Osteocyte (in vitro differentiated cells): ENCODE results near the gene NFIA. TPM values are rescaled to one million over a fixed set of nuclear protein-coding genes. Genes with fewer than 3 reads are reported as not detected.

Experiments used
- DNase-seq: peaks from one replicate; pipeline ENCODE4 v3.0.0; 2021; ENCODE audit warnings: mixed read lengths; ENCODE audit not compliant: unreplicated experiment; ENCODE audit errors: extremely low spot score
- H3K27ac Mint-ChIP-seq: one replicate; pipeline ENCODE4 v1.8.0; 2021; ENCODE audit warnings: mild to moderate bottlenecking, mixed read lengths; ENCODE audit not compliant: unreplicated experiment
- H3K27me3 Mint-ChIP-seq: one replicate; pipeline ENCODE4 v1.8.0; 2021; ENCODE audit warnings: mixed read lengths; ENCODE audit not compliant: unreplicated experiment
- H3K36me3 Mint-ChIP-seq: one replicate; pipeline ENCODE4 v1.8.0; 2021; ENCODE audit warnings: mixed read lengths; ENCODE audit not compliant: unreplicated experiment
- H3K4me1 Mint-ChIP-seq: one replicate; pipeline ENCODE4 v1.8.0; 2021; ENCODE audit warnings: mixed read lengths; ENCODE audit not compliant: unreplicated experiment
- H3K4me3 Mint-ChIP-seq: one replicate; pipeline ENCODE4 v1.8.0; 2021; ENCODE audit warnings: mild to moderate bottlenecking, moderate library complexity, mixed read lengths; ENCODE audit not compliant: unreplicated experiment
- H3K9me3 Mint-ChIP-seq: one replicate; pipeline ENCODE4 v1.8.0; 2021; ENCODE audit warnings: mixed read lengths; ENCODE audit not compliant: unreplicated experiment
- CTCF ChIP-seq: fragments of 200-600 bp; sonication (generic); IDR thresholded peaks from 2 replicates; pipeline ENCODE4 v1.5.0; 2021; ENCODE audit warnings: antibody characterized with exemption, mild to moderate bottlenecking, moderate library complexity
- total RNA-seq: library from RNA; stranded (reverse); gene quantifications from 2 replicates; pipeline ENCODE4 v1.2.1, GENCODE V29; 2021

NFIA gene
- total RNA-seq, 1 donor from 2014 or later = 46.7 TPM

DNA sequence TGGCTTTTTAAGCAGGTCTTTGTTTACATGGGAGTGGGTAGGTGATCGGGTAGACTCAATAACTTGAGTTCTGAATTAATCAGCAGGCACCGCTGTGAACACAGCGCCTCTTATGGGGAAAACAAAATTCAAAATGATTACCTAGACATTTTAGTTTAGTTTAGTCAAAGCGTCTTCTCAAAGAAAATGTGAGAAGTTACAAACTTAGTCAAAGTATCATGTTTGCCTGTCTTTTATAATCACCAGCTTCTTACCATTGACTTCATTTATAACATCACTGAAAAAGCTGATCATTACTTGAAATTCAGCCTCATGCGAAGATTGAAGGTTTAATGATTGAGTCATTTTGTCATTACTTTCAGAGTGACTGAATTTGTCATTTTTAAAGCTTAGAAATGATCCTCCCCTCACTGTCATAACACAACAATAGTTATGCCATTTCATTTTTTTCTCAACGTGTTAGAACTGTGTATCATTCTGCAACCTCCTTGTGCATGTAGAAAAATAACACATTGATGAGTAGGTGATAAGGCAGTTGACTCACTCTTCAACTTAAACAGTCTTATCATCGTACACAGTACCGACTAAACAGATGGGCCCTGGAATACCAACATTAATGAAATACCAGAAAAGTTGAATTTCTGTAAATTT lies 188.5 kb downstream of the NFIA start:
- DNase-seq = no peak

GRCh38 chr1:61271412-61271789 lies 189.0 kb downstream of the NFIA start:
- DNase-seq = no peak
- no peaks in the 10 kb centered on the region for H3K36me3 Mint-ChIP-seq
- no peak overlapping the region for H3K27ac Mint-ChIP-seq
- no peak overlapping the region for H3K4me3 Mint-ChIP-seq
- no peaks in the 10 kb centered on the region for H3K27me3 Mint-ChIP-seq
- no peaks in the 10 kb centered on the region for H3K9me3 Mint-ChIP-seq
- H3K4me1 Mint-ChIP-seq = peaks cover 7% of the 10 kb centered on the region
- no peak for TF ChIP-seq CTCF

More for the DNA sequence above, 188.5 kb downstream of the NFIA start:
- Mint-ChIP-seq H3K9me3 (no peaks in the 10 kb centered on the region), H3K4me3 (no peak overlapping the region), H3K27ac (no peak overlapping the region), H3K27me3 (no peaks in the 10 kb centered on the region), H3K4me1 (peaks cover 7% of the 10 kb centered on the region), H3K36me3 (no peaks in the 10 kb centered on the region)
- no peak for TF ChIP-seq CTCF

DNA sequence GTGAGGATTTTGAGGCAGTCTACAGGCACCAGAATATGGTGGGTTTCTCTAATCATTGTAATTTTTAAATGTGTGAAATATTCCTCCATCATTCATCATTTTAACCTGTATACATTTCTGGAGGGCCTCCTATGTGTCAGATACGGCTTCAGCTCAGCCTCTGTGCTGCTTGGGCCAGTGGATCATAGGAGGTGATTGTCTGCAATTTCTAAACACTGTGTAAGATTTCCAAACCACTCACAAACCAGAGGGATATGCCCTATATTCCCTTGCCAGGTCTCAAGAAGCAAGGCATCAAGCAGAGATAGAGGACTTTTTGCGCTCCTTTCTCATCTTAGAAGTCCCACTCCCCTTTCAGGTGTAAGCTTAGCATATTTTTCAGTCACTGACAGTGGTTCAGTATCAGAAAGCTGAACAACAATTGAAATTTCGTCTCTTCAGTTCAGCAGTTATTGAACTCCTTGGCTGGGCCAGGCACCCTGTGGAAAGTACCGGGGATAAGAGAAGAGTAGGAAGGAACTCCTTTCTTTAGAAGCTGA lies 190.9 kb downstream of the NFIA start:
- H3K4me3 Mint-ChIP-seq = no peak overlapping the region
- peaks cover 1% of the 10 kb centered on the region for H3K36me3 Mint-ChIP-seq
- H3K27ac Mint-ChIP-seq = no peak overlapping the region
- H3K4me1 Mint-ChIP-seq = peaks cover 7% of the 10 kb centered on the region
- no peak for DNase-seq
- H3K27me3 Mint-ChIP-seq = no peaks in the 10 kb centered on the region
- TF ChIP-seq CTCF = no peak
- H3K9me3 Mint-ChIP-seq = no peaks in the 10 kb centered on the region

- Mint-ChIP-seq H3K4me1 (peaks cover 6% of the 10 kb centered on the region), H3K36me3 (peaks cover 1% of the 10 kb centered on the region), H3K4me3 (no peak overlapping the region), H3K27me3 (no peaks in the 10 kb centered on the region), H3K27ac (no peak overlapping the region), H3K9me3 (no peaks in the 10 kb centered on the region)
- DNase-seq = no peak
- no peak for TF ChIP-seq CTCF
Measured at GRCh38 chr1:61273861-61274260, 191.5 kb downstream of the NFIA start.

GRCh38 chr1:61274939-61275338 lies 192.6 kb downstream of the NFIA start:
- H3K27ac Mint-ChIP-seq = no peak overlapping the region
- H3K4me3 Mint-ChIP-seq = no peak overlapping the region
- no peaks in the 10 kb centered on the region for H3K9me3 Mint-ChIP-seq
- H3K4me1 Mint-ChIP-seq = peaks cover 14% of the 10 kb centered on the region
- TF ChIP-seq CTCF = no peak
- H3K36me3 Mint-ChIP-seq = peaks cover 1% of the 10 kb centered on the region
- H3K27me3 Mint-ChIP-seq = no peaks in the 10 kb centered on the region
- no peak for DNase-seq
